GM19240 (cell line): ENCODE data around the gene GMCL1.
"Not testable (repeated sequence)": the region's sequence is repeated elsewhere in the genome, so short reads cannot be mapped to it uniquely, and the experiment has no call there.

ENCODE experiments used
- DNase-seq: peaks from one replicate; pipeline ENCODE4 v3.0.0; 2011; ENCODE audit warnings: low spot score; ENCODE audit not compliant: insufficient read length

The GMCL1 gene, protein sequence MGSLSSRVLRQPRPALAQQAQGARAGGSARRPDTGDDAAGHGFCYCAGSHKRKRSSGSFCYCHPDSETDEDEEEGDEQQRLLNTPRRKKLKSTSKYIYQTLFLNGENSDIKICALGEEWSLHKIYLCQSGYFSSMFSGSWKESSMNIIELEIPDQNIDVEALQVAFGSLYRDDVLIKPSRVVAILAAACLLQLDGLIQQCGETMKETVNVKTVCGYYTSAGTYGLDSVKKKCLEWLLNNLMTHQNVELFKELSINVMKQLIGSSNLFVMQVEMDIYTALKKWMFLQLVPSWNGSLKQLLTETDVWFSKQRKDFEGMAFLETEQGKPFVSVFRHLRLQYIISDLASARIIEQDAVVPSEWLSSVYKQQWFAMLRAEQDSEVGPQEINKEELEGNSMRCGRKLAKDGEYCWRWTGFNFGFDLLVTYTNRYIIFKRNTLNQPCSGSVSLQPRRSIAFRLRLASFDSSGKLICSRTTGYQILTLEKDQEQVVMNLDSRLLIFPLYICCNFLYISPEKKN

GRCh38 chr2:69829256-69830044, at the start of gene GMCL1:
TSS of gene GMCL1 (plus strand) at chr2:69829660. CDS start at chr2:69829893, 233 bp downstream.
- DNase-seq: peak; percentile 52

DNA sequence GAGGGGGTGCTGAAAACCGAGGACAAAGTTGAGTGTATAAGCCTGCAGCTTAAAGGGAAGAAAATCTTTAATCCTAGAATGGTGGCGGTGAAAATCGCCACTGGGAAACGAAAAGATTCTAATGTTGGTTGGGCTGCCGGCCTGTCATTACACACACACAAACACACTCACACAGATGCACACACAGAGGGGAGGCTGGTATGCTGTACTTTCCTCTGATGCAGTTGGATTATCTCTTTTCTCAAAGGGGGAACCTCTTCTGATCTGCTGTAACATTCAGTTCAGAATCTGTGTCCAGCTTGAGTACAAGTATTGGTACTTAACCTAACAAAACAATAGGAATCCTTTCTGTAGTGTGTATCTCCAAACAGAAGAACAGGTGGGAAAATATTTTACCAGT, 48.5 kb upstream of the GMCL1 start:
- no peak for DNase-seq

DNA sequence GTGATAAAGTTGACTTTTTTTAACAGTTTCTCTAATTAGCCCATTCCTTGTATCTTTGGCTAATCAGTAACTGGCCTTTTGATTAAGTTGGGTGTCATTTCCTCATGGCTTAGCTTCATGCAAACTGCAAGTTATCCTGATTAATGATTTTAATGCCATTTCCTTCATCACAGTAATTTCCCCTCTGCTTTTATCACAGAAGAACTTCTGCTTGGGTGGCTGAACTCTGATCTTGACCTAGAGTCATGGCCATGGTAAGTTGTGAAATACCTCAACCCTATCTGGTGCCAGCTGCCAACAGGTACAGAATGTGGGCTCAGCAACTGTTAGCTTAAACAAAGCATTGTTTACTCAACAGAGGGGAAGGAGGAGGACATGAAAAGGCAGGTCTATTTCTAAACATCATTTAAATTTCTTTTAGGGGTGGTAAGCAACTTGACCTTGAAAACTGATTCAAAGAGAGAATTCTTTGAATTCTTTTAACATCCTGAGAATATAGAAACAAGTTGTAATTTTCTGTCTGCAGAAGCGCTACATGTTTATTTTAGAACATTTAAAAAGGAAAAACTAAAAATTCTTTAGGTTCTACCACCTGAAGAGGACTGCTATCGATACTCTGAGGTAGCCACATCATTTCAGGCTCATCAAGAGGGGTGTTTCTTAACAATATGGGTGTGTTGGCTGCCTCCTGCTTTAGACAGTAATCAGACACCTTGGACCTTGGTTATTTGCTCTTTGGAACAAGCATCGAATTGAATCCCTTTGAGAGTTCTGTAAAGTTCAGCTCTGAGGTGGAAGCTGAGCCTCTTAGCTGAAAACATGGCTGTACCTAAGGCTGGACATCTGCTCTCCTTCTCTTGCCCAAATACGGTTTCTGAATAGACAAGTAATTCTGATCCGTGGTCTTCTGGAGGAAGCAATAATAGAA, 47.9 kb upstream of the GMCL1 start:
- DNase-seq: no peak

GRCh38 chr2:69784228-69784627, 45.2 kb upstream of the GMCL1 start:
- DNase-seq: no peak

- no peak for DNase-seq
Measured at GRCh38 chr2:69785358-69785757, 44.1 kb upstream of the GMCL1 start.

DNA sequence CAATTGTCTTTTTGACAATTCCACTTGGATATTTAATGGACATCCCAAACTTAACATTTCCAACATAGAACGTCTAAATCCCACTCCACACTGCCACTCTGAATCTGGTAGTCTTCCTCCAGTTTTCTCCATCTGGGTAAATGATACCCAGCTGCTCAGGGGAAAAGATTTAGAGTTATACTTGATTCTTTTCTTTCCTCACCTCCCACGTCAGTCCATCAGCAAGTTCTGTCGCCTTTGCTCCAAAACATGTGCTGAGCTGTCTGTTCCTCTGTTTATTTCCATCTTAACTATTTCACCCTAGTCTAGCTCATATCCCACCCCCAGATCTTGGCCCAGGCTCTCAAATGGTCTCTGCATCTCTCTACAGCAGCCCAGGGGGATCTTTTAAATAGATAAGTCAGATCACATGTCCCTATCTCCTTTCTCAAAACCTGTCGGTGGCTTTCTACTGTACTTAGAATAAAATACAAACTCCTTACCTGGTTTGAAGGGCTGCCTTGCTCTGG, 43.4 kb upstream of the GMCL1 start:
- DNase-seq: no peak

- no peak for DNase-seq
Measured at GRCh38 chr2:69789175-69789721, 40.2 kb upstream of the GMCL1 start.

DNA sequence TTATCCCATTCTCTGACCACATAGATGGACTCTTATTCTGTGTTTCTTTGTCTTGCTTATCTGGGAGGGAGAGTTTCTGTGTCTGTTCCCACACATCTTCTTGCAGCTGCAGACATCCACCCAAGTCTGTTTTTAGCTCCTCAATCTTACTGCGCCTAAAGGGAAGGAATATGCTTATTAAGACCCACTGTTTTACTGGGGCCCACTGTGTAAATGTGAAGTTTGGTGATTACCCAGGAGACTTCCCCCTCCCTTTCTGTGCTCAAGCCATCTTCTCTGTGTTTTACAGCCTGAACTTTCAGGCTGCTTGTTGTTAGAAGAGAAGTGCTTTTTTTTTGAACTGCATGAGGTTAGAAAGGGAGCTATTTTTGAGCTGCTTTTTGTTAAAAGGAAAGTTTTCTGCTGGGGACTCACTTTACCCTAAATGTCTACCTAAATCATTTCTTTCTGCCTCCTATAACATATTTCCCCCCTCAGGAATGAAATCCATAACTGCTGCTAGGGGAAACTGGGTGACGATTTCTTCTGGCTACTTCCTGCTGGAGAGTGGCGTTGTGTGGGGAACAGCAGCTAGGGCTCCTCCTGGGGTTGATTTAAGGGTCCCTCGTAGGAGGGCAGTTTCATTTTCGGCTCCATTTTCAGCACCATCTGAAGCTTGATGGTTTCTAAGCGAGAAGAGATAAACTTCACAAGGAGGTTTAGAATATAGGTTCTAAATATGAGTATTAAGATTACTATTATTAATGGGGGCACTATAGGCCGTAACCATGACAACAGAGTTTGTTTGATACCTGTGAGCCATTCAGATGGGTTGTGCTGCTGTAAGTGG, 39.5 kb upstream of the GMCL1 start:
- DNase-seq: no peak

GRCh38 chr2:69790601-69790959, 38.9 kb upstream of the GMCL1 start:
- DNase-seq: no peak

DNA sequence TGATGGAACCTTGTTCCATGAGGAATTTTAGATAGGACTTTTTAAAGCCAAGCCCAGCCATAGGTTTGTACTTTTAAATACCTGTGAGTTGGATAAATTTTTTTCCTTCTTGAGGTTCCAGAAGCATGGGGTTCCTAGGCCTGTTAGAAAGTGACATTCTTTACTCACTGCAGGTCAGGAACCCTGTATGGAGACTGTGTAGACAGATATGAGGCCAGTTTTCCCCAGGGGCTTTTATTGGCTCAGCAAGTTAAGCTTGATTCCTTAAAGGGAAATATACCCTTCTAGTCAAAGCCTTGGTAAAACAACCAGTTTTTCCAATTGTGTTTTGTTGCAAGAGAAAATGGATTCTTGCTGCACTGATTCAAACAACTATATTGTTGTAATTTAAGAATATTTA, 38.4 kb upstream of the GMCL1 start:
- no peak for DNase-seq

DNA sequence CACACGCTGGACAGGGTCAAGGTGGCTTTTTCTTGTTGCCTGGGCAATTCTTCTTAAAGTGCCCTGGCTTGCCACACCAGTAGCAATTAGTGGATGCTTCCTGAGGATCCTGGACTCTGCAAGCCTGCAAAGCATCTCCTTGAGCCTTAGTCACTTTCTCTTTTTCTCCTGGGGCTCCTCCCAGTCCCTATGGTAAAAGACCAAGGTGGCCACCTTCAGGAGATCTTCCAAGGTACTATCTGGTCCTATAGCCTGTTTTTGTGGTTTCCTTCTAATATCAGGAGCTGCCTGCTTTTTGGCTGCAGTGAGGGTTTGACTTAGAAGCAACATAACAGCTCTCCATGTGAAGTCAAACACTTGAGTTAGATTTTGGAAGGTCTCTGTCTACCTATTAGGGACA, 33.3 kb upstream of the GMCL1 start:
- DNase-seq: no peak

- no peak for DNase-seq
Measured at GRCh38 chr2:69797235-69797634, 32.2 kb upstream of the GMCL1 start.

- DNase-seq: no peak
Measured at GRCh38 chr2:69797836-69798289, 31.6 kb upstream of the GMCL1 start.

- DNase-seq: no peak
Measured at GRCh38 chr2:69798290-69798908, 31.1 kb upstream of the GMCL1 start.

DNA sequence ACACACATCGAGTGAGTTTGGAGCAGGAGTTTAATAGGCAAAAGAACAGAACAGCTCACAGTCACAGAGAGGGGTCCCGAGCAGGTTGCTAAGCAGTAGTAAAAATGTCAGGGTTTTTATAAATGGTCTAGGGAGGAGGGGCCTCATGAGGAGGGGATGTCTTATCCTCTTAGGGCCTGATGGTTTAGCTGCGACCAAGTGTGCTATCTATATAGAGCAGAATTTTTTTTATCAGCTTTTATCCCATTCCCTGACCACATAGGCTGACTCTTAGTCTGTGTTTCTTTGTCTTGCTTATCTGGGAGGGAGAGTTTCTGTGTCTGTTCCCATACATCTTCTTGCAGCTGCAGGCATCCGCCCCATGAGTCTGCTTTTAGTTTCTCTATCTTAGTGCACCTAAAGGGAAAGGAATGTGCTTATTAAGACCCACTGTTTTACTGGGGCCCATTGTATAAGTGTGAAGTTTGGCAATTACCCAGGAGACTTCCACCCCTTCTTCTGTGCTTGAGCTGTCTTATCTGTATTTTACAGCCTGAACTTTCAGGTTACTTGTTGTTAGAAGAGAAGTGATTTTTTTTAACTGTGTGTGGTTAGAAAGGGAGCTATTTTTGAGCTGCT, 30.4 kb upstream of the GMCL1 start:
- no peak for DNase-seq

DNA sequence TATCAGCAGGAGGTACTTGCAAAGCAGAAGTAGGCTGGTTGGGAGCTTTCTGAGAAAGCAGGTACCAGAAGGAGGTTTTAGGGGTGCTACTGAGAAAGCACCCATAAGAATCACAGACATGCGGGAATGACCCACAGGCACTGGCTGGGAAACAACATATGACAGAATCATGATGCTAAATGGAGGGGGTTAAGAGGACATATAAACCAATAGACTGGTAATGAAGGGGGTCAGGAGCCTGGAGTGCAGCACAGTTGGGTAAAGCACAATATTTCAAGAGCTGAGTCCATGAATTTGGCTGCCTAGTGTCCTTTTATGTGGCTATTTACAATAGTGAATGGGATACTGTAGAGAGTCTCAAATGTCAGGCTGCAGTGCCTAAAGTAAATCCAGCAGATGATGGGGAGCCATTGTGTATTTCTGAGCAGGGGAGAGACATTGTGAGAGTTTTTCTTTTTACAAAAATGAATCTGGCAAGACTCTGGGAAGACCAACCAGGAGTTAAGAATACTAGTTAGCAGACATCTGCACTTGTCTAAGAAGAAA, 27.6 kb upstream of the GMCL1 start:
- no peak for DNase-seq

DNA sequence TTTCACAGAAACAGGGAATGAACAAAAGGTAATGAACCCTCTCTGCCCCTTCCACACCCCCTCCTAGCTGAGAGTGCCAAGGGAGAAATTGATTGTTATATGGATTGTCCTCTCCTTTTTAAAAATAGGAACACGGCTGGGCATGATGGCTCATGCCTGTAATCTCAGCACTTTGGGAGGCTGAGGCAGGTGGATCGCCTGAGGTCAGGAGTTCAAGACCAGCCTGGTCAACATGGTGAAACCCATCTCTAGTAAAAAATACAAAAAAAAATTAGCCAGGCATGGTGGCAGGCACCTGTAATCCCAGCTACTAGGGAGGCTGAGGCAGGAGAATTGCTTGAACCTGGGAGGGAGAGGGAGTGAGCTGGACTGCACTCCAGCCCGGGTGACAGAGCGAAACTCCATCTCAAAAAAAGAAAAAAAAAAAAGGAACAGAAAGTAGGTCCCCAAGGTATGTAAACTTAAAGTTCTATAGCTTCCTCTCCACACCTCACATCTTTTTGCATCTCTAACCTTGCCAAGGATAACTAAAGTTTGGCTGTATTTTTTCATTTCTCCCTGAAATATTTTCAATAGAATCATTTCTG, 26.6 kb upstream of the GMCL1 start:
- DNase-seq: not testable (repeated sequence)

DNA sequence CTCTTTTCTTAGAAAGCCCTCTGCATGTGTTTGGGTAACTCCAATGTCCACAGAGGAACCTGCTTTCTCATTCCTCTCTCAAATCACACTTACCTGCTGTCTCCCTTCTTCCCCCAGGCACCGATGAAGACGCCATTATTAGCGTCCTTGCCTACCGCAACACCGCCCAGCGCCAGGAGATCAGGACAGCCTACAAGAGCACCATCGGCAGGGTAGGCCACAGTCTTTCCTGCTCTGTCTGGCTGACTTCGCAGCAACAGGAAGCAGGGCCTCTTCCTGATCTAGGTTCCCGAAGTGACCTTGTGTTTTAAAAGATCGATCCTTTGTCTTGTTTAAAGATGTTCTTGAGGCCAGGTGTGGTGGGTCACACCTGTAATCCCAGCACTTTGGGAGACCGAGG, 25.0 kb upstream of the GMCL1 start:
- DNase-seq: no peak
